Stimulated activated CD8-positive, alpha-beta memory T cell treated with anti-CD3 and anti-CD28 coated beads, Interleukin-4, amount 100 ng/mL, for 1 hour (primary cell): ENCODE data around the gene CLCN6.

Experiments used
- DNase-seq, 2 donors: peaks; one replicate each; pipeline ENCODE4 v3.0.0-alpha.2; 2020; ENCODE audit warnings: low read depth in 2 of 2, low spot score in 1 of 2

Gene CLCN6

GRCh38 chr1:11779715-11780379, 26.1 kb upstream of the CLCN6 start:
- DNase-seq: no peak

- no peak for DNase-seq
Observed at GRCh38 chr1:11780380-11781147, 25.4 kb upstream of the CLCN6 start.

- no peak for DNase-seq
Observed at GRCh38 chr1:11781297-11781696, 24.7 kb upstream of the CLCN6 start.

GRCh38 chr1:11782127-11782708, 23.8 kb upstream of the CLCN6 start:
- DNase-seq: no peak

GRCh38 chr1:11783556-11783955, 22.4 kb upstream of the CLCN6 start:
- no peak for DNase-seq

GRCh38 chr1:11784256-11784992, 21.6 kb upstream of the CLCN6 start:
- no peak for DNase-seq

- no peak for DNase-seq
Observed at GRCh38 chr1:11784993-11785769, 20.8 kb upstream of the CLCN6 start.

- no peak for DNase-seq
Observed at GRCh38 chr1:11786168-11786567, 19.8 kb upstream of the CLCN6 start.

GRCh38 chr1:11787251-11787803, 18.7 kb upstream of the CLCN6 start:
- no peak for DNase-seq

GRCh38 chr1:11787804-11788436, 18.1 kb upstream of the CLCN6 start:
- DNase-seq: no peak

- no peak for DNase-seq
Observed at GRCh38 chr1:11788549-11789053, 17.4 kb upstream of the CLCN6 start.

- no peak for DNase-seq
Observed at GRCh38 chr1:11789126-11790067, 16.6 kb upstream of the CLCN6 start.

GRCh38 chr1:11790101-11790879, 15.7 kb upstream of the CLCN6 start:
- no peak for DNase-seq

GRCh38 chr1:11790880-11791715, 14.9 kb upstream of the CLCN6 start:
- no peak for DNase-seq

- no peak for DNase-seq
Observed at GRCh38 chr1:11792106-11792505, 13.9 kb upstream of the CLCN6 start.

GRCh38 chr1:11793819-11794218, 12.2 kb upstream of the CLCN6 start:
- no peak for DNase-seq
